Activated CD8-positive, alpha-beta T cell treated with anti-CD3 and anti-CD28 coated beads for 36 hours (primary cell): Measurements from ENCODE around the gene TANGO6. TPM values are rescaled to one million over a fixed set of nuclear protein-coding genes. Genes with fewer than 3 reads are reported as not detected.

Experiments
- ATAC-seq: fragments of 200-7000 bp; cut with Tn5 transposase; one replicate; pipeline ENCODE4 v1.10.0; 2021; ENCODE audit warnings: mild to moderate bottlenecking, moderate library complexity
- CTCF ChIA-PET: fragments of 350-600 bp; sonication (Branson Sonifier 250); formaldehyde crosslinking; loops from one replicate; lab custom pipeline; 2021; ENCODE audit warnings: antibody characterized with exemption; lab: Charles Lee
- POLR2A ChIA-PET: fragments of 350-600 bp; sonication (Branson Sonifier 250); formaldehyde crosslinking; loops from one replicate; lab custom pipeline; 2021; ENCODE audit warnings: antibody characterized with exemption; lab: Charles Lee
- DNase-seq: peaks from one replicate; pipeline ENCODE4 v3.0.0-alpha.2; 2020
- H3K27ac Mint-ChIP-seq: one replicate; pipeline ENCODE4 v1.8.0; 2021; ENCODE audit warnings: mild to moderate bottlenecking, mixed read lengths
- H3K27me3 Mint-ChIP-seq: one replicate; pipeline ENCODE4 v1.8.0; 2021; ENCODE audit warnings: mixed read lengths
- H3K36me3 Mint-ChIP-seq: one replicate; pipeline ENCODE4 v1.8.0; 2021; ENCODE audit warnings: low read depth, mixed read lengths
- H3K4me1 Mint-ChIP-seq: one replicate; pipeline ENCODE4 v1.8.0; 2021; ENCODE audit warnings: low read depth, mixed read lengths
- H3K4me3 Mint-ChIP-seq: one replicate; pipeline ENCODE4 v1.8.0; 2021; ENCODE audit warnings: mild to moderate bottlenecking, moderate library complexity, mixed read lengths
- H3K9me3 Mint-ChIP-seq: one replicate; pipeline ENCODE4 v1.8.0; 2021; ENCODE audit warnings: mixed read lengths
- CTCF ChIP-seq: fragments of 200-600 bp; IDR thresholded peaks from one replicate; pipeline ENCODE4 v1.8.0; 2022; ENCODE audit warnings: antibody characterized with exemption, mild to moderate bottlenecking
- intact Hi-C: fragments of 100-400 bp; cut with micrococcal nuclease; formaldehyde crosslinking; loops from one replicate; pipeline ENCODE4 v1.10.0; 2022
- total RNA-seq, 2 experiments: library from RNA; stranded (reverse); gene quantifications; one replicate each; pipeline ENCODE4 v1.2.3, GENCODE V29; 2021

TANGO6 gene
- total RNA-seq, 2 experiments from 2014 or later, result 23.0 to 27.0 TPM

- Mint-ChIP-seq H3K4me1 (no peaks in the 10 kb centered on the region), H3K9me3 (no peaks in the 10 kb centered on the region), H3K27me3 (no peaks in the 10 kb centered on the region), H3K4me3 (no peak overlapping the region), H3K36me3 (peaks cover 2% of the 10 kb centered on the region), H3K27ac (no peak overlapping the region)
- ChIA-PET CTCF (no interaction called here), POLR2A (no interaction called here)
- DNase-seq (no peak), ATAC-seq (no peak)
- intact Hi-C loops, result no loop called here
- no peak for TF ChIP-seq CTCF
Measured at GRCh38 chr16:68993456-68993855, 150.1 kb downstream of the TANGO6 start.

- intact Hi-C loops, result no loop called here
- ATAC-seq, result no peak
- Mint-ChIP-seq H3K36me3 (peaks cover 2% of the 10 kb centered on the region), H3K27ac (no peak overlapping the region), H3K9me3 (no peaks in the 10 kb centered on the region), H3K4me1 (no peaks in the 10 kb centered on the region), H3K4me3 (no peak overlapping the region), H3K27me3 (no peaks in the 10 kb centered on the region)
- ChIA-PET CTCF (no interaction called here), POLR2A (no interaction called here)
- no peak for DNase-seq
- TF ChIP-seq CTCF, result no peak
Measured at GRCh38 chr16:68993885-68994284, 150.6 kb downstream of the TANGO6 start.

DNA sequence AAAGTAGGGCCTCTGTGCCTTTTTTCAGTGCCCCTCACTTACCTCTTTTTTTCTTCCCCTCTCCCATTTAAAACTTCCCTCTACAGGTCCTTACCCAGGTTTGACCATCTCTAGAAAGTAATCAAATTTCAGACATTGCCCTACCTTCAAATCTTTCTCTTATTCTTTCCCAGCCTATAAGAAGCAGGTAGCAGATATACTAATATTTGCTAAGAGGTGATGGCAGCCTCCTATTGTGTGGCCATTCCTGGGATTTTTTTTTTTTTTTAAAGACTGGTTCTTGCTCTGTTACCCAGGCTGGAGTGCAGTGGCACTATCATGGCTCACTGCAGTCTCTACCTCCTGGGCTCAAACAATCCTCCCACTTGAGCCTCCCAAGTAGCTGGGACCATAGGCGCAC lies 151.0 kb downstream of the TANGO6 start:
- DNase-seq (no peak), ATAC-seq (no peak)
- intact Hi-C loops, result no loop called here
- CTCF ChIA-PET, result no interaction called here
- POLR2A ChIA-PET, result no interaction called here
- no peak overlapping the region for H3K27ac Mint-ChIP-seq
- no peak for TF ChIP-seq CTCF
- no peak overlapping the region for H3K4me3 Mint-ChIP-seq
- H3K4me1 Mint-ChIP-seq, result no peaks in the 10 kb centered on the region
- H3K9me3 Mint-ChIP-seq, result no peaks in the 10 kb centered on the region
- H3K36me3 Mint-ChIP-seq, result peaks cover 2% of the 10 kb centered on the region
- no peaks in the 10 kb centered on the region for H3K27me3 Mint-ChIP-seq

DNA sequence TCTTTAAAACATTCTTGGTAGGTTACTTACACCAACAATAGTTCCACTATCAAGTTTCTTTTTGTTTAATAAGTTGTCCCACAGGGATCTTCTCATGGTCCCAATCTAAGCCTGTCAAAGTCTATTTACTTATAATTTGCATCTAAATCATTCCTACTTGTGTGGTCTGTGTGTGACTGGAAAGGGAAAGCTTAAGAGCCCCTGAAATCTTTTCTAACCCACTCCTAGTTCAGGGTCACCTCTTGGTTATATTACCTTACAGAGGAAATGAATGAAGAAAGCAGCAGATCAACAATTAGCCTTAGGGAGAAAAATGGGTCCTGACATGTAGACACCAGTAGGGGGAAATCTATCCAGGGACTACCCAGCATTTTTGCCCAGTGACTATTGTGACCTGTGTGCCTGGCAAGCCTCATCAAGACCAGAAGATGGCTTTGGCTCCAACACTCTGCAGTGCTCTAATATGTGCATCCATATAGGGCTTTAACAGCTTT lies 151.7 kb downstream of the TANGO6 start:
- H3K36me3 Mint-ChIP-seq, result peaks cover 2% of the 10 kb centered on the region
- ATAC-seq (no peak), DNase-seq (no peak)
- no peaks in the 10 kb centered on the region for H3K9me3 Mint-ChIP-seq
- no peak overlapping the region for H3K4me3 Mint-ChIP-seq
- ChIA-PET CTCF (no interaction called here), POLR2A (no interaction called here)
- H3K27ac Mint-ChIP-seq, result no peak overlapping the region
- TF ChIP-seq CTCF, result no peak
- no peaks in the 10 kb centered on the region for H3K27me3 Mint-ChIP-seq
- H3K4me1 Mint-ChIP-seq, result no peaks in the 10 kb centered on the region
- intact Hi-C loops, result no loop called here

- ATAC-seq, result no peak
- intact Hi-C loops, result no loop called here
- no peaks in the 10 kb centered on the region for H3K27me3 Mint-ChIP-seq
Measured at GRCh38 chr16:68997564-68997963, 154.2 kb downstream of the TANGO6 start.

More at GRCh38 chr16:68997564-68997963, 154.2 kb downstream of the TANGO6 start:
- H3K27ac Mint-ChIP-seq, result no peak overlapping the region
- CTCF ChIA-PET, result no interaction called here
- no peaks in the 10 kb centered on the region for H3K4me1 Mint-ChIP-seq
- H3K4me3 Mint-ChIP-seq, result no peak overlapping the region
- no peak for TF ChIP-seq CTCF
- POLR2A ChIA-PET, result no interaction called here
- no peak for DNase-seq
- H3K36me3 Mint-ChIP-seq, result peaks cover 11% of the 10 kb centered on the region
- H3K9me3 Mint-ChIP-seq, result peaks cover 3% of the 10 kb centered on the region
